GM23248 (cell line): ENCODE data around the gene UBAC2.

Experiments
- EZH2 ChIP-seq: fragments of 200-600 bp; sonication (generic); IDR thresholded peaks from 2 replicates; pipeline ENCODE4 v1.6.1; 2018; ENCODE audit warnings: antibody characterized with exemption, mild to moderate bottlenecking; ENCODE audit not compliant: insufficient read depth, poor library complexity, severe bottlenecking
- EZH2phosphoT487 ChIP-seq: fragments of 200-600 bp; sonication (generic); IDR thresholded peaks from 2 replicates; pipeline ENCODE4 v1.6.1; 2018; ENCODE audit warnings: antibody characterized with exemption, moderate library complexity, mild to moderate bottlenecking, low read depth; ENCODE audit not compliant: insufficient read depth

DNA sequence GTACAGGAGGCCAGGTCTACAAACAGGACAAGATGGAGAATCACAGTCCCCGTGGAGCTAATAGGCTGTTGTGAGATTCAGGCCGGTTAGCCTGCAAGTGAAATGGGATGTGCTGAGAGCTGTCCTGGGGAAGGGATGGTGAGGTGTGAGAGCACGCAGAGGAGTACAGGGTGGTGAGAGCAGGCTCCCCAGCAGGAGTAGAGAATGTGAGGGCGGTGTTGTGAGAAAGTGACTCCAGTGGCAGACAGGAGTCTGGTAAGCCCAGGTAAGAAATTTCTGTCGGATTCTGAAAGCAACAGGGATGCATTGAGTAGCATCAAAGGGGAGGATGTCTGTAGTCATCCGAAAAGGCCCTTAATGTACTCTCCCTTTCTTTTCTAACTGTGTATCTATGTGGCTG lies 157.3 kb downstream of the UBAC2 start:
- TF ChIP-seq EZH2 = no peak
- TF ChIP-seq EZH2phosphoT487 = no peak
